H9 (cell line): ENCODE data around the gene RABL3. TPM values are rescaled to one million over a fixed set of nuclear protein-coding genes. Genes with fewer than 3 reads are reported as not detected.

Experiments
- DNase-seq: peaks from one replicate; pipeline ENCODE4 v3.0.0-alpha.2; 2017
- H2AFZ ChIP-seq: one replicate; pipeline ENCODE4 v1.6.1; 2013; ENCODE audit warnings: mild to moderate bottlenecking, low read length, control low read depth, moderate library complexity
- H2AK5ac ChIP-seq: 2 replicates; pipeline ENCODE4 v1.6.1; 2013; ENCODE audit warnings: low read length, control low read depth, mixed read lengths; ENCODE audit not compliant: insufficient read length
- H2BK120ac ChIP-seq: one replicate; pipeline ENCODE4 v1.6.1; 2013; ENCODE audit warnings: low read depth, mild to moderate bottlenecking, low read length, control low read depth, inconsistent platforms; ENCODE audit not compliant: poor library complexity, severe bottlenecking
- H2BK12ac ChIP-seq: 2 replicates; pipeline ENCODE4 v1.6.1; 2013; ENCODE audit warnings: low read length, control low read depth, mixed read lengths, low read depth; ENCODE audit not compliant: insufficient read length
- H2BK15ac ChIP-seq: 2 replicates; pipeline ENCODE4 v1.6.1; 2013; ENCODE audit warnings: low read depth, low read length, control low read depth
- H2BK20ac ChIP-seq: one replicate; pipeline ENCODE4 v1.6.1; 2013; ENCODE audit warnings: low read depth, mild to moderate bottlenecking, low read length, control low read depth, inconsistent platforms; ENCODE audit not compliant: poor library complexity, severe bottlenecking
- H2BK5ac ChIP-seq: 2 replicates; pipeline ENCODE4 v1.6.1; 2013; ENCODE audit warnings: low read length, control low read depth, mixed read lengths; ENCODE audit not compliant: insufficient read length
- H3K14ac ChIP-seq: 2 replicates; pipeline ENCODE4 v1.6.1; 2013; ENCODE audit warnings: low read length, control low read depth; ENCODE audit not compliant: insufficient read depth
- H3K18ac ChIP-seq: 2 replicates; pipeline ENCODE4 v1.6.1; 2013; ENCODE audit warnings: low read depth, mild to moderate bottlenecking, mixed read lengths, low read length, control low read depth; ENCODE audit not compliant: insufficient read length
- H3K23ac ChIP-seq: 2 replicates; pipeline ENCODE4 v1.6.1; 2013; ENCODE audit warnings: low read length, control low read depth, mixed read lengths, low read depth; ENCODE audit not compliant: insufficient read length
- H3K23me2 ChIP-seq: 2 replicates; pipeline ENCODE4 v1.6.1; 2013; ENCODE audit warnings: low read depth, mild to moderate bottlenecking, mixed read lengths, low read length, control low read depth; ENCODE audit not compliant: insufficient read length, poor library complexity, severe bottlenecking
- H3K27ac ChIP-seq: 2 replicates; pipeline ENCODE4 v1.5.1; 2013; ENCODE audit warnings: low read length, control low read depth, mixed read lengths, low read depth; ENCODE audit not compliant: insufficient read length
- H3K27me3 ChIP-seq: 2 replicates; pipeline ENCODE4 v1.6.1; 2013; ENCODE audit warnings: low read length, control low read depth, inconsistent platforms; ENCODE audit not compliant: insufficient read depth
- H3K4ac ChIP-seq: 2 replicates; pipeline ENCODE4 v1.6.1; 2013; ENCODE audit warnings: low read depth, mild to moderate bottlenecking, control low read depth, inconsistent platforms, low read length, moderate library complexity
- H3K4me1 ChIP-seq: 2 replicates; pipeline ENCODE4 v1.6.1; 2013; ENCODE audit warnings: low read length, control low read depth, inconsistent platforms; ENCODE audit not compliant: insufficient read depth
- H3K4me2 ChIP-seq: 2 replicates; pipeline ENCODE4 v1.6.1; 2013; ENCODE audit warnings: low read length, control low read depth, mixed read lengths; ENCODE audit not compliant: insufficient read length, insufficient read depth
- H3K56ac ChIP-seq: 2 replicates; pipeline ENCODE4 v1.6.1; 2013; ENCODE audit warnings: low read depth, mild to moderate bottlenecking, mixed read lengths, low read length, control low read depth; ENCODE audit not compliant: insufficient read length
- H3K79me1 ChIP-seq: 2 replicates; pipeline ENCODE4 v1.6.1; 2013; ENCODE audit warnings: low read depth, mild to moderate bottlenecking, moderate library complexity, low read length, control low read depth, inconsistent platforms; ENCODE audit not compliant: insufficient read depth, poor library complexity, severe bottlenecking
- H3K79me2 ChIP-seq: 2 replicates; pipeline ENCODE4 v1.6.1; 2013; ENCODE audit warnings: low read length, control low read depth, inconsistent platforms; ENCODE audit not compliant: insufficient read depth
- H3K9ac ChIP-seq: 2 replicates; pipeline ENCODE4 v1.6.1; 2013; ENCODE audit warnings: low read length, control low read depth, mixed read lengths; ENCODE audit not compliant: insufficient read length; ENCODE audit errors: extremely low read depth
- H3K9me3 ChIP-seq: one replicate; pipeline ENCODE4 v1.6.1; 2013; ENCODE audit warnings: low read depth, low read length, inconsistent platforms; ENCODE audit not compliant: control insufficient read depth
- H3T11ph ChIP-seq: one replicate; pipeline ENCODE4 v1.6.1; 2013; ENCODE audit warnings: mild to moderate bottlenecking, low read length, control low read depth, inconsistent platforms
- H4K20me1 ChIP-seq: one replicate; pipeline ENCODE4 v1.6.1; 2013; ENCODE audit not compliant: control insufficient read depth, insufficient read length, insufficient read depth
- H4K5ac ChIP-seq: 2 replicates; pipeline ENCODE4 v1.6.1; 2013; ENCODE audit warnings: low read depth, mild to moderate bottlenecking, mixed read lengths, low read length, control low read depth; ENCODE audit not compliant: insufficient read length
- H4K8ac ChIP-seq: replicated peaks from 2 replicates; pipeline ENCODE4 v1.6.1; 2013; ENCODE audit warnings: low read length, control low read depth, mixed read lengths, low read depth; ENCODE audit not compliant: insufficient read length
- H4K91ac ChIP-seq: 2 replicates; pipeline ENCODE4 v1.6.1; 2013; ENCODE audit warnings: low read depth, mild to moderate bottlenecking, moderate library complexity, mixed read lengths, low read length, control low read depth; ENCODE audit not compliant: insufficient read length
- H3K27ac Mint-ChIP-seq, 3 experiments: 2 replicates in 2 of 3; 3 replicates in 1 of 3; pipeline ENCODE4 v1.8.0; 2020 to 2021; ENCODE audit warnings: mixed read lengths in 3 of 3, mild to moderate bottlenecking in 1 of 3, moderate library complexity in 1 of 3
- H3K27me3 Mint-ChIP-seq: 2 replicates; pipeline ENCODE4 v1.8.0; 2021; ENCODE audit warnings: low read depth, mild to moderate bottlenecking, moderate library complexity, mixed read lengths
- H3K36me3 Mint-ChIP-seq, 3 experiments: 2 replicates in 2 of 3; 3 replicates in 1 of 3; pipeline ENCODE4 v1.8.0; 2020 to 2021; ENCODE audit warnings: low read depth in 3 of 3, mixed read lengths in 3 of 3; ENCODE audit not compliant: insufficient read depth in 1 of 3
- H3K4me1 Mint-ChIP-seq, 2 experiments: 2 replicates each; pipeline ENCODE4 v1.8.0; 2020; ENCODE audit warnings: mixed read lengths in 2 of 2
- H3K4me3 Mint-ChIP-seq, 2 experiments: 2 replicates in 1 of 2; 3 replicates in 1 of 2; pipeline ENCODE4 v1.8.0; 2020 to 2021; ENCODE audit warnings: mild to moderate bottlenecking in 2 of 2, mixed read lengths in 2 of 2, moderate library complexity in 1 of 2
- H3K9me3 Mint-ChIP-seq, 2 experiments: 2 replicates in 1 of 2; 3 replicates in 1 of 2; pipeline ENCODE4 v1.8.0; 2020; ENCODE audit warnings: mild to moderate bottlenecking in 2 of 2, mixed read lengths in 2 of 2, moderate library complexity in 1 of 2
- CTCF ChIP-seq: fragments of 200-600 bp; sonication (generic); conservative IDR thresholded peaks from 3 replicates; pipeline ENCODE4 v1.8.0; 2021; ENCODE audit warnings: antibody characterized with exemption, mild to moderate bottlenecking
- WGBS: extraction: QIAGEN DNeasy Blood & Tissue Kit; methylation state at CpG from one replicate; pipeline ENCODE4 v1.1.7; 2013; ENCODE audit warnings: missing lambda C conversion rate, low lambda C conversion rate, mixed read lengths; ENCODE audit not compliant: insufficient read length; ENCODE audit errors: extremely low coverage; 5-methylcytosine and 5-hydroxymethylcytosine counted together
- total RNA-seq: library from RNA; stranded (reverse); gene quantifications from 2 replicates; pipeline ENCODE4 v1.2.1, GENCODE V29; 2021

Gene RABL3
- total RNA-seq, 1 experiment from 2014 or later: 26.7 TPM

GRCh38 chr3:120756061-120756460 lies 13.7 kb upstream of the RABL3 start:
- H3K79me2 ChIP-seq: peaks cover 9% of the 10 kb centered on the region; the same call in 1 of the 2 replicates
- H2AFZ ChIP-seq: no peak overlapping the region
- DNase-seq: no peak
- no peak overlapping the region for H3K56ac ChIP-seq
- H4K5ac ChIP-seq: no peak overlapping the region
- Mint-ChIP-seq H3K4me3 (no peak overlapping the region), H3K27ac (no peak overlapping the region), H3K27me3 (no peaks in the 10 kb centered on the region), H3K4me1 (peaks cover 20 to 24% of the 10 kb centered on the region in 2 experiments), H3K36me3 (peaks cover 53 to 64% (median 60%) of the 10 kb centered on the region in 3 experiments), H3K9me3 (peaks cover 5 to 12% of the 10 kb centered on the region in 2 experiments; a peak in 4 of 5 replicates)
- WGBS: no CpG with 5 or more reads among the region's 2 CpGs
- no peak overlapping the region for H3K9ac ChIP-seq
- H3K4me1 ChIP-seq: no peaks in the 10 kb centered on the region; the same call in 1 of the 2 replicates
- no peak overlapping the region for H2BK12ac ChIP-seq
- no peak overlapping the region for H3K27ac ChIP-seq
- H2BK5ac ChIP-seq: no peak overlapping the region
- H4K8ac ChIP-seq: no peak overlapping the region
- H3K23me2 ChIP-seq: no peaks in the 10 kb centered on the region
- H3T11ph ChIP-seq: no peak overlapping the region
- H2BK20ac ChIP-seq: no peak overlapping the region
- no peak overlapping the region for H2BK15ac ChIP-seq
- peaks cover 4% of the 10 kb centered on the region for H3K79me1 ChIP-seq
- no peak overlapping the region for H4K91ac ChIP-seq
- H3K4me2 ChIP-seq: no peak overlapping the region
- H3K4ac ChIP-seq: no peak overlapping the region
- H4K20me1 ChIP-seq: no peaks in the 10 kb centered on the region
- H3K14ac ChIP-seq: no peak overlapping the region
- no peak overlapping the region for H2AK5ac ChIP-seq
- no peak overlapping the region for H2BK120ac ChIP-seq
- no peak overlapping the region for H3K18ac ChIP-seq
- no peaks in the 10 kb centered on the region for H3K9me3 ChIP-seq
- no peak overlapping the region for H3K23ac ChIP-seq
- no peaks in the 10 kb centered on the region for H3K27me3 ChIP-seq
- TF ChIP-seq CTCF: no peak
